Raji (cell line): ENCODE measurements around the gene SPRED2.

Experiments
- POLR2A ChIP-seq: IDR thresholded peaks from 2 replicates; pipeline ENCODE4 v1.6.1; 2011; ENCODE audit warnings: low read depth, low read length, control low read depth; ENCODE audit not compliant: insufficient read depth

Gene SPRED2

DNA sequence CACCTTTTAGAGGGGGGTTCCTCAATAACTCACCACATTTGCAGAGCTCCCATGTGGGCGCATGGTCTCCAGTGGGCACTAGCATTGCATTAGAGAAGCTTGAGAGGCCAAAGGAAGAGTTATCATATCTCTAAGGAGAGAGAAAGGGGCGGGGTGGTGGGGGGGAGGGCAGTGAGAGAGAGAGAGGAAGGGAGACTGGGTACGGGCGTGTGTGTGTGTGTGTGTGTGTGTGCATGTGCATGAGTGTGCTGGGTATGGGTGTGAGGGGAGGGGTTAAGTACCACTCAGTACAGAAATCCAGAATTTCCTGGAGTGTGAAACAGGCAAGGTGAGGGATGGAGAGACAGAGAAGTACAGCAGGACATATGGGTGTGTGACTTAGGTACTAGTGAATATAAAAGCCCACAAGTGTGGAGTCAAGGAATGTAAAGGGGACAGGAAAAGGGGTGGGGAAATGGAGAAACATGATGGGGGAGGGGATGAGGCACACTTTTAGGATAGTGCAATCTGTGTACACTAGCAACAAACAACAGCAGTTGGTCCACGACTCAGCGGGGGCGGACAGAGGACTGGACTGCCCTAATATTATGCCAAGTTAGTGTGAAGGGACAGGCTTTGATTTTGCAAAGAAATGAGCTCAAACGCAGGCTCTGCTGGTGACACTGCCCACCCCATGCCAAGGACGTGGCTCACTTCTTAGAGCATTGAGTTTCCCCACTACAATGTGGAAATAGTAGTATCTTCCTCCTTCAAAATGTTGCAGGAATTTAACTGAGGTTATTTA, 91.3 kb downstream of the SPRED2 start:
- no peak for TF ChIP-seq POLR2A

DNA sequence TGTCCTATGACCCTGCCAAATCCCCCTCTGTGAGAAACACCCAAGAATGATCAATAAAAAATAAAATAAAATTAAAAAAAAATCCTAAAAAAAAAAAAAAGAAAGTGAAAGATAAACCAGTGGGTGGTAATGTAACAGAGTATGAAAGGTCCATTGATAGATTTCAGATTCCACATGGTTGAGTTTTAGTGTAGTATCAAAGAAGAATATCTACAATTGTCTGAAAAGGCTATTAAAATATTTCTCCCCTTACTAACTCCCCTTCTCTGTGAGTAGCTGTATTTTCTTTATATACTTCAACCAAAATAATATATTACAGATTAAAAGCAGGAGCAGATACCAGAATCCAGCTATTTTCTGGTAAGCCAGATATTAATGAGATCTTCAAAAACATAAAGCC, 92.8 kb downstream of the SPRED2 start:
- no peak for TF ChIP-seq POLR2A

DNA sequence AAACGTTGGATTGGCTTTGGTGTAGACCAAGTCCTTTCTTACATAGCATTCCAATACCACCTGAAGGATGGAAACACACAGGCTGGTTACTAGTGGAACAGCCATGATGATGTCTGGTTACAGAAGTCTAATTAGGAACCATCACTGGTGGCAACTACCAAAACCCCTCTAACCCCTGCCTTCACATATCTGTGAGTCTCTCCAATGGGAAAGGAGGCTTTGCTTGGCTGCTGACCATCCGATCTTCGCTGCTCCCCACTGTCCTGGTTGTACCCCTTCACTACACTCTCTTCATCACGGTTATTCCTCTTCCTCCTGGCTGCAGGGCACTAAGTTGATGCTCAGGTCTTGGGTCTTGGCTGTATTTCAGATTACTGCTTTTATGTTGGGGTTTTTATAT, 97.7 kb downstream of the SPRED2 start:
- no peak for TF ChIP-seq POLR2A

DNA sequence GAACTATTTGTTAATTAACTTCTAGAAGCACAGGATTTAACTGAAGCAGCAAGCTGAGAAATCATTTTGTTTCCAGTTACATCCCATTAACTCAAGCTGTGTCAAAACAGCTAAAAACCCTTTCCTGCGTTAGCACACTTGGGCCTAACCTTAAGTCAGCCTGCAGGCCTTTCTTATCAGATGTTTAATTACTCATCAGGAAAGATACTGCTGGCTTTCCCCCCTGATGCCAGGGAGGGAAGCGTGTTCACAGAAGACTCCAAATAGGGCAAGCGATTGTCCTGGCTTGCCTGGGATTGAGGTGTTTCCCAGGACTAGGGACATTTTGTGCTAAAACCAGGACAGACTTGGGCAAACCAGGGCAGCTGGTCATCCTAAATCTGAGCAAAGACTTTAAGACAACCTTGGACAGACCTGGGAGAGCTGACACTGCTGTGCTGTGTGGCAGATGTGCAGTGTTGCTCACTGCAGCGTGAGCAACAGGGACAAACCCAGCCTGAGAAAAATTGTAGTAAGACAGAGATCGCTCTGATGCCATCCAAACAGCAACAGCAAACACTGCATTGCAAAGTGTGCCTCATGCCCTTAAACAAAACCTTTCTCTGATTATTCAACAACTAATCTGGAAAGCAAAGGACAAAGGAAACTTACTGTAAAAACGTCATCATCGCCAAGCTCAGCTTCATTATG, 100.9 kb downstream of the SPRED2 start:
- no peak for TF ChIP-seq POLR2A

DNA sequence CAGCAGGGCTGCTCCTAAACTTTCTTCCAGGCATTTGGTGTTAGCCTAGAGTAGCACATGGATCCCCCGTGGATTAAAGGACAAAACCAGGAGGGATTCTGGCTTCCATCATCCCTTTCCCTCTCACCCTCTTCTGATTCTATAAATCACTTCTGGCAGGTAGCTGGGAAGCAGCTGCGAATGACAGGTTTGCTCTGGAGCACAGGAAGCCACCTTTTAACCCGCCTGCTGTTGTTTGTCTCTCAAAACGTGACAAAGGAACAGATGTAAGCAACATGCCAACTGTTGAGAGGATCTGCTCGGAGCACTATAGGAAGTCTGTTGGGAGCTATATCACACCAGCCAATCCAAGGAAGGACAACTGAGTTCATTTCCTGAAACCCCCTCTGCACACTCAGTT, 102.9 kb downstream of the SPRED2 start:
- TF ChIP-seq POLR2A = no peak

DNA sequence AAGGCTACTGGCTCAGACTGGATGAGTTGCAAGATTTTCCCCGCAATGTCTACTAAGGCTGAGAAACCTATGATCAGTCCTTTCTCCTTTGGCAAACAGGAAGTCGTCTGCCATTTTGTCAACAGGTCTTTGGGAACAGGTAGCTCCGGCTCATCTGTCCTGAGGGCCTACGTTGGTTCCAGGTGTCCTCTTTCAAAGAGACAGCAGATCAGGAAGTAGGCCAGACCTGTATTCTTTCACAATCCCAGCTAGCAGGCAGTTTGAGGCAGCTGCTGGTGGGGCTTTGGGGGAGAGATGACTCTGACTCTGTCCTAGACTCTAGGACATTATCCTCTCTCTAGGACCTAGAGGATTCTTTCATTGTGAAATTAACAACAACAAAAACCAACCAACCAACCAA, 106.1 kb downstream of the SPRED2 start:
- TF ChIP-seq POLR2A = no peak

DNA sequence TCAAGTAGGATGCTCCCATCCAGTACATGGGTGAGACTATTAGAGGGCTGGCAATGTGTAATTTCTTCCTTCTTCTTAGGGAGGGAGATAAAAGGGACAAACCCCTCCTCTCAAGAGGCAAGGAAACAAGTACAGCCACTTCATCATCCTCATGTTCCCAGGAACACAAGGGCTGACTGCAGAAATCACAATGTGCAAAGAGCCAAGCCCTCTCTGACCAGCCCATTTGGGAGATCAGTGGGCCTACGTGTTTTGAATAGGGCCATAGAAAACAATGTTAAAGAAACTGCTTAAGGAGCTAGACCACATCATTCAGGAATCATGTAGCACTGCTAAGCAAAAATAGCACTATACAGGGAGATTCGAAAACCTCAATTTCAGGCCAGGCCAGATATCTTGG, 107.3 kb downstream of the SPRED2 start:
- no peak for TF ChIP-seq POLR2A

DNA sequence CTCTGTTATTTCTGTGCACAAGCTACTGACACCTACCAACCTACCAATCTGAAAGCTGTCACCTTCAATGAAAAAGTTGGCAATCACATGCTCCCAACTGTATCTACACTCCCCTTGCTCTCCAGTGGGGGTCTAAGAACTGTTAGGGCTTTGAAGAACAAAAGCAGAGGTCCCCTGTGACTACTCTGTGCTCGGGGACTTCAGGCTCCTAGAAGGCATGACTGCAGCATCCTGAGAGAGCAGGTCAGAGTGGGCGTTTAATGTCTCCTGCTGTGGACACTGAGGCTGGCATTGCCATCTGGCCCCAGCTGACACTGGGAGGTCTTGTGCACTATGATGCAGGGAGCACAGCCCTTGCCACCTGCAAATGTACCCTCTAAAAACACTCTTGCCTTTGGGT, 111.5 kb downstream of the SPRED2 start:
- TF ChIP-seq POLR2A = no peak

DNA sequence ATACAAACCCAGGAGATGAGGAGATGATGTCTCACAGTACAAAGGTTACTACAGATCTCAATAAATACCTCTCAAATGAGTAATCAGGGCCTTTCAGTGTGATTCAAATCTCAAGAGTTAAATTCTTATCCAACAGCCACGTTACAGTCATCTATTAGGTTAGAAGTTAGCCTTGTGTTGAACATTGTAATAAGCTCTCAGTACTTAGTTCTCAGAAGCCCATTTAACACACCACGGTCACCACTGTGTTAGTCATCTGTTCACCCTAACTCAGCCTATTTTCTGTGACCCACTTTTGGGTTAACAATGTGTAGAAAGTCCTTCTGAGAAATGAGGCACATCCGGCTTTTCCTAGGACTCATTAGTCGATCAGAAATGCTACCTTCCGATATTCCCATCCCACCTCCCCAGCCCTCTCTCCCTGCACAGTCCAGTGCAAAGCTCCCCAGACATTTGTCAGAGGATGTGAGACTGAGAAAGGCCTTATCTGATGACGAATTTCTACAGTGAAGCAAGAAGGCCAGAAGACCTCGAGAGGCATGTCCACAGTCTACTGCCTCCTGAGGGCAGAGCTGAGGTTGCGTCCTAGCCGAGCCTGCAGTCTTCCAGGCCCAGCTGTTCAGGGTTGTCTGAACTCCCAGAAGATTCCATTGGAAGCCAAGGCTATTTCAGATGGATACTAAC, 112.2 kb downstream of the SPRED2 start:
- no peak for TF ChIP-seq POLR2A

DNA sequence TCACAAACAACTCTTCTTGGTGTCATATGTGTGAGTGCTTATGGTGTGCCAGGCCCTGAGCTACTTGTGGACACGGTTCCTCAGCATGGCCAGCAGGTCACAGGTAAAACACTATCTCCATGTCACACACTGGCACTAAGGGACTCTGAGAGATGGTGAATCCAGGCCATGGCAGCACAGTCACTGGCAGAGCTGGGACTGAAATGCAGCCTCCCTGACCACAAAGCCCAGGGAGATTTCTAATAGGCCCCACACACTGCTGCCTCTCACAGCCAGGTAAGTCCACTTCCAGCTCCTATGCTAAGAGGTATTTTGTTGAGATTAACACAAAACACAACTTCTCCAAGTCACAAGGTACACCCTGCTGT, 112.7 kb downstream of the SPRED2 start:
- TF ChIP-seq POLR2A = no peak

DNA sequence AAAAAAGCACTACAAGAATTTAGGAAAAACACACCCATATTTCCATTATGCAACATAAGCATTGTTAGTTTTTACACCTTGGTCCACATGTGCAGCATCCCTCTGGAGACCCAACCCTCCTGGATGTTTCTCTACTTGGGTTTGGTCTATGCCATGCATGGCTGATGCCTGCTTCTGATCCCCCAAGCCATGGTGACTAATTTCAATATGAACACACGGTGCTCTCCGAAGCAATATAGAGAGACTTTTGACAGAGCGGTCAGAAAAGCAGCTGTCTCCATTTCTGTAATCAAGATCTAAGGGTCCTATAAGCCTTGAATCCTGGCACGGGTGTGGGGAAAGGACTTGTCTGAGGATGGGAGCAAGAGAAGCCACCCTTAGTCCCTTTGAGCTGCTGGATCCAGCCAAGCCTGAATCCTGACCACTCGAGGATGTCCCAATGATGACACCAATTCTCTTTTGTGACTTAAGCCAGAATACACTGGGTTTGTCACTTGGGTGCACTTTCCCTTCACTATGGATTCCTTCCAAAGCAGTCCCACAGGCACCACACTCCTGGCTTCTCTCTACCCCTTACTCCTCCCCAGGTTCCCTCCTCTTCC, 113.2 kb downstream of the SPRED2 start:
- no peak for TF ChIP-seq POLR2A

DNA sequence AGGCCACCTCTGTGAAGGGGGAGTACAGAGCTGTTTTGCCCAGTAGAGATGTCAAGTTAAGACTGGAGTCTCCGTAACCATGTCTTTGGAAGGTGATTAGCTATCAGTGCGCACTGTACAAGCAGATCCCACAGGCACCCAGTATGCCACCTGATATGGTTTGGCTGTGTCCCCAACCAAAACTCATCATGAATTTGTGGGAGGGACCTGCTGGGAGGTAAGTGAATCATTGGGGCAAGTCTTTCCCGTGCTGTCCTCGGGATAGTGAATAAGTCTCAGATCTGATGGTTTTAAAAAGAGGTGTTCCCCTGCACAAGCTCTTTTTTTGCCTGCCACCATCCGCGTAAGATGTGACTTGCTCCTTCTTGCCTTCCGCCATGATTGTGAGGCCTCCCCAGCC, 114.6 kb downstream of the SPRED2 start:
- TF ChIP-seq POLR2A = no peak

DNA sequence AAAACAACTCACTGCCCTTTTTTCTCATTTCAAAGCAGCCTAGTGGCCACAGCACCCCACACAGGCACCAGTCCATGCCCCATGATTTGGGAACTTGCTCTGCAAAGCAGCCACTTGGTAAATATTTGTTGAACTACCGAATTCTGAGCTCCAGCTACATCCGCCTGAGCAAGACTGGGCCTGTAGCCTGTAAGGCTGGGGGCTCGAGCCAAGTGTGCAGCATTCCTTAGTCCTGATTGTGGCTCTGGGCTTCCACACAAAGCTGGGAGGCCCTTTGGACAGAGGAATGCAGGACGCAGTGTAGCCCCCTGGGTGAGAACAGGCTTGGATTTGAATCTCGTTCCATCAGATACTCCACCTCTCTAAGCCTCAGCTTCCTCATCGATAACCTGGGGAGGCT, 116.3 kb downstream of the SPRED2 start:
- TF ChIP-seq POLR2A = no peak

DNA sequence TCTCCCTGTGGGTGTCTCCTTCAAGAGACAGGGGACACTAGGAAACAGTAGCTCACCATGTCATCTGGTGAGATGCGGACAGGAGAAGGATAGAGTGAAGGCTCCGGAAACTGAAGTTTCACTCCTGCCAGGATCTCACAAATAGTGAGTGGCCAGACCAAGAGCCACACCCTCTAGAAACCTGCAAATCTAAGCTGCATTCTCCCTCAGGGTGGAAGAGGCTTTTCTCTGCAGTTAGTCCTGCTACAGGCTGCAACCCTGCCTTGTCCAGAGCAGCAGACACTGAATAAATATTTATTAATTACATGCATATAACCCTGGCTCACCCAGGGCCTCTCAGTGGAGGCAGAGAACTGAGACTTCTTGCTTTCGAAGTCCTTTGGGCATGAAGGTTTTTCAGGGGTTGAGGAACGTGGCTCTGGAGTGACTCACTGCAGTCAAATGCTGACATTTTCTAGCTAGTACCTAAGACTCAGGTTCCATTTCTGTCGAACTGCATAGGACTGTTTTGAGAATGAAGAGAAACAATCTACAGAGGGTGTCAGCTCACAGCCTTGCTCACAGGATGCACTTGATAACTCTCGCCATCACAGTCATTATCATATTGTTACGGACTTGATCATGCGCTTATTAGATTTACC, 117.5 kb downstream of the SPRED2 start:
- TF ChIP-seq POLR2A = no peak

DNA sequence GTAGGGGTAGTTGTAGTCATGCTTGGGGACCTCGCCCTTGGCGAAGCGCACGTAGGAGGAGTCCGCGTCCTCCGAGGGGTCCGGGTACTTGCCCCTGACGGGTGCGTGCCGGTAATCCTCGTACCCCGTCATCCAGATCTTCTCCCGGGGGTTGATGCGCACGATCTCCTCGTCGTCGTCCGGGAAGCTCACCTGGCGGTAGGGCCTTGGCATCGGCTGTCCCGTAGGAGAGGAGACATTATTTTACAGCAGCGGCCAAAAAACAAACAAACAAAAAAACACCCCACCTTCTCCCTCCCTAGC, 118.5 kb downstream of the SPRED2 start:
- no peak for TF ChIP-seq POLR2A
